ENCODE measurements around the gene AWAT2.

AWAT2 gene

GRCh38 chrX:70084592-70085240 is 35.0 kb upstream of the AWAT2 start:
- no peak for FAIRE-seq
- no peak for DNase-seq (ENCODE audit: insufficient read length, low spot score)
- TF ChIP-seq, protein P1, sequence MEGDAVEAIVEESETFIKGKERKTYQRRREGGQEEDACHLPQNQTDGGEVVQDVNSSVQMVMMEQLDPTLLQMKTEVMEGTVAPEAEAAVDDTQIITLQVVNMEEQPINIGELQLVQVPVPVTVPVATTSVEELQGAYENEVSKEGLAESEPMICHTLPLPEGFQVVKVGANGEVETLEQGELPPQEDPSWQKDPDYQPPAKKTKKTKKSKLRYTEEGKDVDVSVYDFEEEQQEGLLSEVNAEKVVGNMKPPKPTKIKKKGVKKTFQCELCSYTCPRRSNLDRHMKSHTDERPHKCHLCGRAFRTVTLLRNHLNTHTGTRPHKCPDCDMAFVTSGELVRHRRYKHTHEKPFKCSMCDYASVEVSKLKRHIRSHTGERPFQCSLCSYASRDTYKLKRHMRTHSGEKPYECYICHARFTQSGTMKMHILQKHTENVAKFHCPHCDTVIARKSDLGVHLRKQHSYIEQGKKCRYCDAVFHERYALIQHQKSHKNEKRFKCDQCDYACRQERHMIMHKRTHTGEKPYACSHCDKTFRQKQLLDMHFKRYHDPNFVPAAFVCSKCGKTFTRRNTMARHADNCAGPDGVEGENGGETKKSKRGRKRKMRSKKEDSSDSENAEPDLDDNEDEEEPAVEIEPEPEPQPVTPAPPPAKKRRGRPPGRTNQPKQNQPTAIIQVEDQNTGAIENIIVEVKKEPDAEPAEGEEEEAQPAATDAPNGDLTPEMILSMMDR (IDR thresholded peaks at IDR 0.05; ENCODE audit: insufficient read depth, missing control alignments), result no peak

GRCh38 chrX:70082723-70083122 is 33.0 kb upstream of the AWAT2 start:
- DNase-seq (ENCODE audit: insufficient read length, low spot score) (no peak), FAIRE-seq (no peak)
- TF ChIP-seq, protein P1 (IDR thresholded peaks at IDR 0.05; ENCODE audit: insufficient read depth, missing control alignments), result no peak

- DNase-seq (ENCODE audit: insufficient read length, low spot score) (no peak), FAIRE-seq (no peak)
- TF ChIP-seq, protein P1 (IDR thresholded peaks at IDR 0.05; ENCODE audit: insufficient read depth, missing control alignments), result no peak
Measured at GRCh38 chrX:70079870-70080269, 30.1 kb upstream of the AWAT2 start.

- FAIRE-seq (no peak), DNase-seq (ENCODE audit: insufficient read length, low spot score) (no peak)
Measured at GRCh38 chrX:70079297-70079696, 29.6 kb upstream of the AWAT2 start.

GRCh38 chrX:70066646-70067045 is 16.9 kb upstream of the AWAT2 start:
- TF ChIP-seq, protein P1 (IDR thresholded peaks at IDR 0.05; ENCODE audit: insufficient read depth, missing control alignments), result no peak
- no peak for FAIRE-seq

More at GRCh38 chrX:70079297-70079696, 29.6 kb upstream of the AWAT2 start:
- TF ChIP-seq, protein P1 (IDR thresholded peaks at IDR 0.05; ENCODE audit: insufficient read depth, missing control alignments), result no peak

DNA sequence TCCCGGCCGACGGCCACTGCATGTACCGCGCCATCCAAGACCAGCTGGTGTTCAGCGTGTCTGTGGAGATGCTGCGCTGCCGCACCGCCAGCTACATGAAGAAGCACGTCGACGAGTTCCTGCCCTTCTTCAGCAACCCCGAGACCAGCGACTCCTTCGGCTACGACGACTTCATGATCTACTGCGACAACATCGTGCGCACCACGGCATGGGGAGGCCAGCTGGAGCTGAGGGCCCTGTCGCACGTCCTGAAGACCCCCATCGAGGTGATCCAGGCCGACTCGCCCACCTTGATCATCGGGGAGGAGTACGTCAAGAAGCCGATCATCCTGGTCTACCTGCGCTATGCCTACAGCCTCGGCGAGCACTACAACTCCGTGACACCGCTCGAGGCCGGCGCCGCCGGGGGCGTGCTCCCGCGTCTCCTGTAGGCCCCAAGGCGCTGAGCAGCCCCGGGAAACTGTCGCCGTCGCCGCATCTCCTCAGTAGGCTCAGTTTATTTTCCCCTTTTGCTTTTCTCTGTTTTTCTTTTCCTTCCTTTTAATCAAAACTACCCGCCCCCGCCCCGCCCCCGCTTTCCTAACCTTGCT is 13.3 kb upstream of the AWAT2 start:
- no peak for FAIRE-seq
- no peak for DNase-seq (ENCODE audit: insufficient read length, low spot score)
- TF ChIP-seq, protein P1 (IDR thresholded peaks at IDR 0.05; ENCODE audit: insufficient read depth, missing control alignments), result no peak

More at GRCh38 chrX:70066646-70067045, 16.9 kb upstream of the AWAT2 start:
- DNase-seq (ENCODE audit: insufficient read length, low spot score), result no peak

GRCh38 chrX:70062076-70062475 is 12.3 kb upstream of the AWAT2 start, which contains the start of gene OTUD6A:
Gene OTUD6A (plus strand): TSS chrX:70062457. CDS start chrX:70062525, 68 bp downstream.
- FAIRE-seq, result no peak
- no peak for DNase-seq (ENCODE audit: insufficient read length, low spot score)
- TF ChIP-seq, protein P1 (IDR thresholded peaks at IDR 0.05; ENCODE audit: insufficient read depth, missing control alignments), result no peak
